Transverse colon (tissue), 4 donors: ENCODE results near the gene PDPN.

ENCODE experiments used
- EP300 ChIP-seq: sonication (generic); formaldehyde crosslinking; IDR thresholded peaks from one replicate; pipeline ENCODE4 v1.6.1; 2017; ENCODE audit warnings: antibody characterized with exemption, low read depth
- POLR2A ChIP-seq: fragments of 450-650 bp; IDR thresholded peaks from one replicate; pipeline ENCODE4 v1.6.1; 2016; ENCODE audit warnings: antibody characterized with exemption, mild to moderate bottlenecking, moderate library complexity
- POLR2AphosphoS5 ChIP-seq, 3 donors: sonication (generic); formaldehyde crosslinking; IDR thresholded peaks; one replicate each; pipeline ENCODE4 v1.6.1; 2016; ENCODE audit warnings: antibody characterized with exemption in 3 of 3
- TF ChIP-seq, protein P1 (sequence below), 5 experiments: fragments of 200-600 bp in 3 of 5; fragments of 450-650 bp in 2 of 5; sonication (generic) in 3 of 5; IDR thresholded peaks; 1 replicate in 2 of 5; 2 replicates in 3 of 5; pipeline ENCODE4 v1.5.1; 2016 to 2017; ENCODE audit warnings: antibody characterized with exemption in 5 of 5, inconsistent platforms in 3 of 5, mild to moderate bottlenecking in 2 of 5, moderate library complexity in 1 of 5

GRCh38 chr1:13662493-13662892, 78.9 kb downstream of the PDPN start:
- TF ChIP-seq POLR2A (no peak), POLR2AphosphoS5 (IDR thresholded peaks at IDR 0.05) (no peak), EP300 (no peak)
- TF ChIP-seq, protein P1, sequence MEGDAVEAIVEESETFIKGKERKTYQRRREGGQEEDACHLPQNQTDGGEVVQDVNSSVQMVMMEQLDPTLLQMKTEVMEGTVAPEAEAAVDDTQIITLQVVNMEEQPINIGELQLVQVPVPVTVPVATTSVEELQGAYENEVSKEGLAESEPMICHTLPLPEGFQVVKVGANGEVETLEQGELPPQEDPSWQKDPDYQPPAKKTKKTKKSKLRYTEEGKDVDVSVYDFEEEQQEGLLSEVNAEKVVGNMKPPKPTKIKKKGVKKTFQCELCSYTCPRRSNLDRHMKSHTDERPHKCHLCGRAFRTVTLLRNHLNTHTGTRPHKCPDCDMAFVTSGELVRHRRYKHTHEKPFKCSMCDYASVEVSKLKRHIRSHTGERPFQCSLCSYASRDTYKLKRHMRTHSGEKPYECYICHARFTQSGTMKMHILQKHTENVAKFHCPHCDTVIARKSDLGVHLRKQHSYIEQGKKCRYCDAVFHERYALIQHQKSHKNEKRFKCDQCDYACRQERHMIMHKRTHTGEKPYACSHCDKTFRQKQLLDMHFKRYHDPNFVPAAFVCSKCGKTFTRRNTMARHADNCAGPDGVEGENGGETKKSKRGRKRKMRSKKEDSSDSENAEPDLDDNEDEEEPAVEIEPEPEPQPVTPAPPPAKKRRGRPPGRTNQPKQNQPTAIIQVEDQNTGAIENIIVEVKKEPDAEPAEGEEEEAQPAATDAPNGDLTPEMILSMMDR (IDR thresholded peaks at IDR 0.05) = no peak
